ENCODE data around the gene PACSIN1.

DNA sequence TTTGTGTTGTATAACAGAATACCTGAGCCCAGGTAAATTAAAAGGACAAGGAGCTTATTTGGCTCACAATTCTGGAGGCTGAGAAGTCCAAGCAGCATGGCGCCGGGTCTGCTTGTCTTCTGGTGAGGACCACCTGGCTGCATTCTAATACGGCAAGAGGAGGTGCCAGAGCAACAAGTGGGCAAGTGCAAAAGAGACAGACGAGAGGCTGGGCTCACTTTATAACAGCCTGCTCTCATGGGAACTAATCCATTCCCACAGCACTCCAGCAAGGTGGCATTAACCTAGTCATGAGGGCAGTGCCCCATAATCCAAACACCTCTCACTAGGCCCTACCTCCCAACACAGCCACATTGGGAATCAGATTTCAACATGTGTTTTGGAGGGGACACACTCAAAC is 12.9 kb downstream of the PACSIN1 start:
- TF ChIP-seq POLR2A (IDR thresholded peaks at IDR 0.05; ENCODE audit: borderline replicate concordance, extremely low read depth, insufficient read depth, insufficient read length) (no peak), EZH2 (IDR thresholded peaks at IDR 0.05) (no peak), RAD21 (IDR thresholded peaks at IDR 0.05; ENCODE audit: low read depth) (no peak), ZFX (IDR thresholded peaks at IDR 0.05) (no peak), JUND (IDR thresholded peaks at IDR 0.05) (no peak), ZNF274 (IDR thresholded peaks at IDR 0.05; ENCODE audit: low read depth, low read length) (no peak), CEBPB (IDR thresholded peaks at IDR 0.05; ENCODE audit: low read depth) (no peak), POLR2AphosphoS5 (IDR thresholded peaks at IDR 0.05; ENCODE audit: low read depth, low read length) (no peak)
- TF ChIP-seq, protein P1, sequence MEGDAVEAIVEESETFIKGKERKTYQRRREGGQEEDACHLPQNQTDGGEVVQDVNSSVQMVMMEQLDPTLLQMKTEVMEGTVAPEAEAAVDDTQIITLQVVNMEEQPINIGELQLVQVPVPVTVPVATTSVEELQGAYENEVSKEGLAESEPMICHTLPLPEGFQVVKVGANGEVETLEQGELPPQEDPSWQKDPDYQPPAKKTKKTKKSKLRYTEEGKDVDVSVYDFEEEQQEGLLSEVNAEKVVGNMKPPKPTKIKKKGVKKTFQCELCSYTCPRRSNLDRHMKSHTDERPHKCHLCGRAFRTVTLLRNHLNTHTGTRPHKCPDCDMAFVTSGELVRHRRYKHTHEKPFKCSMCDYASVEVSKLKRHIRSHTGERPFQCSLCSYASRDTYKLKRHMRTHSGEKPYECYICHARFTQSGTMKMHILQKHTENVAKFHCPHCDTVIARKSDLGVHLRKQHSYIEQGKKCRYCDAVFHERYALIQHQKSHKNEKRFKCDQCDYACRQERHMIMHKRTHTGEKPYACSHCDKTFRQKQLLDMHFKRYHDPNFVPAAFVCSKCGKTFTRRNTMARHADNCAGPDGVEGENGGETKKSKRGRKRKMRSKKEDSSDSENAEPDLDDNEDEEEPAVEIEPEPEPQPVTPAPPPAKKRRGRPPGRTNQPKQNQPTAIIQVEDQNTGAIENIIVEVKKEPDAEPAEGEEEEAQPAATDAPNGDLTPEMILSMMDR (IDR thresholded peaks at IDR 0.05 in 2 of 3, conservative IDR thresholded peaks at IDR 0.05 in 1 of 3; ENCODE audit: borderline replicate concordance in 1 of 3, insufficient read depth in 1 of 3, low read depth in 2 of 3, low read length in 2 of 3) = no peak
- TF ChIP-seq, protein P2, sequence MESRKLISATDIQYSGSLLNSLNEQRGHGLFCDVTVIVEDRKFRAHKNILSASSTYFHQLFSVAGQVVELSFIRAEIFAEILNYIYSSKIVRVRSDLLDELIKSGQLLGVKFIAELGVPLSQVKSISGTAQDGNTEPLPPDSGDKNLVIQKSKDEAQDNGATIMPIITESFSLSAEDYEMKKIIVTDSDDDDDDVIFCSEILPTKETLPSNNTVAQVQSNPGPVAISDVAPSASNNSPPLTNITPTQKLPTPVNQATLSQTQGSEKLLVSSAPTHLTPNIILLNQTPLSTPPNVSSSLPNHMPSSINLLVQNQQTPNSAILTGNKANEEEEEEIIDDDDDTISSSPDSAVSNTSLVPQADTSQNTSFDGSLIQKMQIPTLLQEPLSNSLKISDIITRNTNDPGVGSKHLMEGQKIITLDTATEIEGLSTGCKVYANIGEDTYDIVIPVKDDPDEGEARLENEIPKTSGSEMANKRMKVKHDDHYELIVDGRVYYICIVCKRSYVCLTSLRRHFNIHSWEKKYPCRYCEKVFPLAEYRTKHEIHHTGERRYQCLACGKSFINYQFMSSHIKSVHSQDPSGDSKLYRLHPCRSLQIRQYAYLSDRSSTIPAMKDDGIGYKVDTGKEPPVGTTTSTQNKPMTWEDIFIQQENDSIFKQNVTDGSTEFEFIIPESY (IDR thresholded peaks at IDR 0.05; ENCODE audit: extremely low read depth, insufficient replicate concordance, low read length) = no peak
- TF ChIP-seq, protein P3, sequence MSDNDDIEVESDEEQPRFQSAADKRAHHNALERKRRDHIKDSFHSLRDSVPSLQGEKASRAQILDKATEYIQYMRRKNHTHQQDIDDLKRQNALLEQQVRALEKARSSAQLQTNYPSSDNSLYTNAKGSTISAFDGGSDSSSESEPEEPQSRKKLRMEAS (IDR thresholded peaks at IDR 0.05) = no peak
